ENCODE measurements around the gene SPATA18. TPM values are rescaled to one million over a fixed set of nuclear protein-coding genes. Genes with fewer than 3 reads are reported as not detected.

SPATA18 gene
- total RNA-seq = 10 to 100 TPM; 10.7 to 11.0 TPM
- long read RNA-seq, full-length matches to known transcripts = 4 of 7 reads
- long read RNA-seq, partial matches to known transcripts = 2 of 7 reads
- long read RNA-seq, other reads (novel, unspliced or antisense) = 1 of 7 reads

GRCh38 chr4:52051213-52051614, at the start of gene SPATA18:
Gene SPATA18, plus strand, starts transcription at chr4:52051304. Its CDS starts 401 bp downstream, at chr4:52051705.
- intact Hi-C loops (cut with DNase I, micrococcal nuclease) = no loop called here
- peak; percentile 85 for ATAC-seq
- DNase-seq = peak; percentile 27 to 55

- intact Hi-C loops (cut with DNase I, micrococcal nuclease) = no loop called here
- DNase-seq (no peak), ATAC-seq (no peak)
Observed at GRCh38 chr4:52001616-52002015, 49.5 kb upstream of the SPATA18 start.

- intact Hi-C loops (cut with DNase I, micrococcal nuclease) = no loop called here
- ATAC-seq (no peak), DNase-seq (no peak)
Observed at GRCh38 chr4:52004414-52004813, 46.7 kb upstream of the SPATA18 start.

- intact Hi-C loops (cut with DNase I, micrococcal nuclease) = no loop called here
- ATAC-seq (no peak), DNase-seq (no peak)
Observed at GRCh38 chr4:52005604-52006273, 45.4 kb upstream of the SPATA18 start.

GRCh38 chr4:52006887-52007286, 44.2 kb upstream of the SPATA18 start:
- intact Hi-C loops (cut with DNase I, micrococcal nuclease) = no loop called here
- ATAC-seq = no peak

GRCh38 chr4:52010986-52011385, 40.1 kb upstream of the SPATA18 start:
- DNase-seq (no peak), ATAC-seq (peak; percentile 87)
- intact Hi-C loops (cut with DNase I, micrococcal nuclease) = no loop called here

More at GRCh38 chr4:52006887-52007286, 44.2 kb upstream of the SPATA18 start:
- no peak for DNase-seq

GRCh38 chr4:52012651-52013050, 38.5 kb upstream of the SPATA18 start:
- intact Hi-C loops (cut with DNase I, micrococcal nuclease) = no loop called here
- DNase-seq (no peak), ATAC-seq (peak; percentile 48)

- intact Hi-C loops (cut with DNase I, micrococcal nuclease) = no loop called here
- ATAC-seq (no peak), DNase-seq (no peak)
Observed at GRCh38 chr4:52014903-52015302, 36.2 kb upstream of the SPATA18 start.

GRCh38 chr4:52015366-52015765, 35.7 kb upstream of the SPATA18 start:
- ATAC-seq = no peak
- DNase-seq = no peak
- intact Hi-C loops (cut with DNase I, micrococcal nuclease) = no loop called here

- no peak for DNase-seq
- ATAC-seq = peak; percentile 66
- intact Hi-C loops (cut with DNase I, micrococcal nuclease) = no loop called here
Observed at GRCh38 chr4:52016981-52017380, 34.1 kb upstream of the SPATA18 start.

- intact Hi-C loops (cut with DNase I, micrococcal nuclease) = no loop called here
- peak; percentile 77 for ATAC-seq
- no peak for DNase-seq
Observed at GRCh38 chr4:52017814-52018213, 33.3 kb upstream of the SPATA18 start.

- intact Hi-C loops (cut with DNase I, micrococcal nuclease) = loop anchor here in 1 of 2 donors (5.0 to 10.0 kb wide), 2 partner anchors 123 to 175 kb away; partner anchors contain the start of gene DCUN1D4
- DNase-seq (peak; percentile 87 to 88), ATAC-seq (peak; percentile 86)
Observed at GRCh38 chr4:52019936-52020657, 31.0 kb upstream of the SPATA18 start, which contains the start of gene LRRC66. Gene LRRC66, minus strand, starts transcription at chr4:52020363. Its CDS starts 2,750 bp downstream, at chr4:52017613.

GRCh38 chr4:52028970-52029369, 22.1 kb upstream of the SPATA18 start:
- ATAC-seq (no peak), DNase-seq (no peak)
- intact Hi-C loops (cut with DNase I, micrococcal nuclease) = loop anchor here in 1 of 2 donors (10.0 kb wide), 1 partner anchor 184 kb away; the partner anchor contains the start of gene DCUN1D4

- ATAC-seq = no peak
- intact Hi-C loops (cut with DNase I, micrococcal nuclease) = no loop called here
- DNase-seq = no peak
Observed at GRCh38 chr4:52032005-52032404, 19.1 kb upstream of the SPATA18 start.

- DNase-seq (no peak), ATAC-seq (peak; percentile 72)
- intact Hi-C loops (cut with DNase I, micrococcal nuclease) = no loop called here
Observed at GRCh38 chr4:52035190-52035589, 15.9 kb upstream of the SPATA18 start.

GRCh38 chr4:52036886-52037530, 14.1 kb upstream of the SPATA18 start:
- no peak for ATAC-seq
- intact Hi-C loops (cut with DNase I, micrococcal nuclease) = no loop called here
- no peak for DNase-seq

- intact Hi-C loops (cut with DNase I, micrococcal nuclease) = no loop called here
- no peak for DNase-seq
- peak; percentile 39 for ATAC-seq
Observed at GRCh38 chr4:52037689-52038102, 13.4 kb upstream of the SPATA18 start.

GRCh38 chr4:52038103-52038912, 12.8 kb upstream of the SPATA18 start, which contains the start of gene SGCB:
Gene SGCB, minus strand, starts transcription at chr4:52038299. Its CDS starts 40 bp downstream, at chr4:52038259.
- intact Hi-C loops (cut with DNase I, micrococcal nuclease) = no loop called here
- ATAC-seq = peak; percentile 91

More at GRCh38 chr4:52038103-52038912, 12.8 kb upstream of the SPATA18 start, which contains the start of gene SGCB:
- DNase-seq = peak; percentile 58 to 80

Measured in left colon (tissue), 2 donors.